ENCODE data around the gene ECHDC3. TPM values are rescaled to one million over a fixed set of nuclear protein-coding genes. Genes with fewer than 3 reads are reported as not detected.

ECHDC3 gene
- total RNA-seq, 1 donor from 2014 or later: 13.3 TPM

Other genes with a start within 250 kb of the ECHDC3 start
- 23.2 TPM for gene USP6NL, start 130.7 kb upstream of the ECHDC3 start, total RNA-seq
- gene PROSER2, start 81.0 kb downstream of the ECHDC3 start, total RNA-seq: 21.5 TPM